ENCODE measurements around the gene EML4. TPM values are rescaled to one million over a fixed set of nuclear protein-coding genes. Genes with fewer than 3 reads are reported as not detected.

Gene EML4
- total RNA-seq, 4 donors from 2014 or later = 14.5 to 23.2 (median 17.8) TPM

GRCh38 chr2:42239811-42240210, 70.7 kb downstream of the EML4 start:
- Histone ChIP-seq H3K4me3 (no peak overlapping the region), H3K36me3 (no peaks in the 10 kb centered on the region), H3K27me3 (no peaks in the 10 kb centered on the region), H3K27ac (replicated peaks in 1 of 4) (no peak overlapping the region), H3K4me1 (peaks cover 0 to under 1% (median 0%) of the 10 kb centered on the region in 4 donors), H3K9me3 (no peaks in the 10 kb centered on the region)
- 82% methylated on average over 1 of the region's 1 CpG for WGBS
- intact Hi-C loops (cut with DNase I) = loop anchor here (2.0 kb wide), 1 partner anchor 143 kb away; no protein-coding TSS in a partner anchor
- TF ChIP-seq POLR2A (IDR thresholded peaks at IDR 0.05; ENCODE audit: low read depth) = no peak
- TF ChIP-seq POLR2AphosphoS5 (IDR thresholded peaks at IDR 0.05) = no peak
- no peak for TF ChIP-seq EP300 (IDR thresholded peaks at IDR 0.05)
- TF ChIP-seq CTCF (IDR thresholded peaks at IDR 0.05) = no peak
- no peak for DNase-seq (ENCODE audit: extremely low spot score)

GRCh38 chr2:42241517-42241916, 72.4 kb downstream of the EML4 start:
- Histone ChIP-seq H3K27ac (replicated peaks in 1 of 4) (no peak overlapping the region), H3K27me3 (no peaks in the 10 kb centered on the region), H3K4me1 (no peaks in the 10 kb centered on the region), H3K9me3 (no peaks in the 10 kb centered on the region), H3K36me3 (peaks cover 0 to 6% (median 0%) of the 10 kb centered on the region in 4 donors), H3K4me3 (no peak overlapping the region)
- no peak for DNase-seq (ENCODE audit: extremely low spot score)
- TF ChIP-seq CTCF (IDR thresholded peaks at IDR 0.05) (no peak), POLR2AphosphoS5 (IDR thresholded peaks at IDR 0.05) (no peak), POLR2A (IDR thresholded peaks at IDR 0.05; ENCODE audit: low read depth) (no peak), EP300 (IDR thresholded peaks at IDR 0.05) (no peak)
- intact Hi-C loops (cut with DNase I) = loop anchor here (2.0 kb wide), 1 partner anchor 145 kb away; no protein-coding TSS in a partner anchor
- 69% methylated on average over 4 of the region's 4 CpGs for WGBS

- no peak overlapping the region for H3K27ac ChIP-seq (replicated peaks in 1 of 4)
- no peaks in the 10 kb centered on the region for H3K9me3 ChIP-seq
- no peaks in the 10 kb centered on the region for H3K27me3 ChIP-seq
- WGBS = 92% methylated on average over 3 of the region's 3 CpGs
- intact Hi-C loops (cut with DNase I) = no loop called here
- TF ChIP-seq CTCF (IDR thresholded peaks at IDR 0.05) (no peak), POLR2AphosphoS5 (IDR thresholded peaks at IDR 0.05) (no peak), EP300 (IDR thresholded peaks at IDR 0.05) (no peak), POLR2A (IDR thresholded peaks at IDR 0.05; ENCODE audit: low read depth) (no peak)
- DNase-seq (ENCODE audit: extremely low spot score) = no peak
- H3K4me3 ChIP-seq = no peak overlapping the region
- no peaks in the 10 kb centered on the region for H3K4me1 ChIP-seq
- peaks cover 0 to 10% (median 0%) of the 10 kb centered on the region in 4 donors for H3K36me3 ChIP-seq
Measured at GRCh38 chr2:42243297-42243696, 74.1 kb downstream of the EML4 start.

- no peak for DNase-seq (ENCODE audit: extremely low spot score)
- TF ChIP-seq POLR2A (IDR thresholded peaks at IDR 0.05; ENCODE audit: low read depth) (no peak), CTCF (IDR thresholded peaks at IDR 0.05) (no peak), POLR2AphosphoS5 (IDR thresholded peaks at IDR 0.05) (no peak), EP300 (IDR thresholded peaks at IDR 0.05) (no peak)
- H3K27me3 ChIP-seq = no peaks in the 10 kb centered on the region
- no peak overlapping the region for H3K27ac ChIP-seq (replicated peaks in 1 of 4)
- intact Hi-C loops (cut with DNase I) = no loop called here
- H3K4me3 ChIP-seq = no peak overlapping the region
- no peaks in the 10 kb centered on the region for H3K9me3 ChIP-seq
- peaks cover 0 to 10% (median 0%) of the 10 kb centered on the region in 4 donors for H3K36me3 ChIP-seq
- 90% methylated on average over 2 of the region's 2 CpGs for WGBS
- peaks cover under 1 to 11% (median 4%) of the 10 kb centered on the region in 4 donors for H3K4me1 ChIP-seq
Measured at GRCh38 chr2:42244520-42244919, 75.4 kb downstream of the EML4 start.

GRCh38 chr2:42245396-42245795, 76.2 kb downstream of the EML4 start:
- TF ChIP-seq CTCF (IDR thresholded peaks at IDR 0.05) (no peak), EP300 (IDR thresholded peaks at IDR 0.05) (no peak), POLR2AphosphoS5 (IDR thresholded peaks at IDR 0.05) (no peak), POLR2A (IDR thresholded peaks at IDR 0.05; ENCODE audit: low read depth) (no peak)
- H3K4me3 ChIP-seq = no peak overlapping the region
- peaks cover 3 to 17% (median 12%) of the 10 kb centered on the region in 4 donors for H3K4me1 ChIP-seq
- H3K9me3 ChIP-seq = no peaks in the 10 kb centered on the region
- H3K27me3 ChIP-seq = no peaks in the 10 kb centered on the region
- intact Hi-C loops (cut with DNase I) = no loop called here
- WGBS = 87% methylated on average over 4 of the region's 4 CpGs
- peaks cover 0 to 10% (median 0%) of the 10 kb centered on the region in 4 donors for H3K36me3 ChIP-seq
- DNase-seq (ENCODE audit: extremely low spot score) = no peak
- H3K27ac ChIP-seq (replicated peaks in 1 of 4) = no peak overlapping the region
